ENCODE results near the gene PRKCQ. TPM values are rescaled to one million over a fixed set of nuclear protein-coding genes. Genes with fewer than 3 reads are reported as not detected.

Gene PRKCQ
- total RNA-seq, 6 experiments from 2014 or later: not detected

DNA sequence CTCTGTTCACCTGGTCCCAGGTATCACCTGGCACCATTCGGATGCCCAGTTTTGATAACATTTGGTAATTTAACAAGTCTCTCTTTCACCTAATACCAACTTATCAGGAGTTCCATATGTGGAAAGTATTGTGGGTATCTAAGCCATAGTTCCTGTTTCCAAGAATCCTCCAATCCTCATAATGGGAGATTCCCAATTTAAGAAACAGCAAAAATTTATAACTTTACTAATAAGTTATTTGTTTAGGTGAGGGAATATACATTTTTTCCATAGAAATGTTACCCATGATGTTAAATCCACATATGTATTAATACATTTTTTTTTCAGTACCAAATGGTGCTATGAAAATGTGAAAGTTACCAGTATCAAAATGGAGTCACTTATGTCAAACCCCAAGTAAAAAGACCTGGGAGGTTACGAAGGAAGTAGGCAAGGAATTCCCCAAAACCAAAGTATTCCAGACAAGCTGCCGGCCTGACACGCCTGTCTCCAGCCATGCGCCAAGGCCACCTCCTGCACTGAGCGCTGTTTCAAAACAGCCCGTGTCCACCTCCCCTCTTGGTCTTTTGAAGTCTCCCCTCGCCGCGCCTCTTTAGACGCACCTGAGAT, 44.8 kb downstream of the PRKCQ start:
- H3K27ac Mint-ChIP-seq: no peak overlapping the region

GRCh38 chr10:6532321-6532720, 47.8 kb downstream of the PRKCQ start:
- DNase-seq: no peak
- Mint-ChIP-seq H3K27me3 (ENCODE audit: insufficient read depth) (peaks cover 13% of the 10 kb centered on the region), H3K27ac (no peak overlapping the region), H3K36me3 (ENCODE audit: low read depth) (no peaks in the 10 kb centered on the region), H3K4me3 (no peak overlapping the region), H3K4me1 (ENCODE audit: low read depth) (no peaks in the 10 kb centered on the region), H3K9me3 (no peaks in the 10 kb centered on the region)
- TF ChIP-seq, protein P1, sequence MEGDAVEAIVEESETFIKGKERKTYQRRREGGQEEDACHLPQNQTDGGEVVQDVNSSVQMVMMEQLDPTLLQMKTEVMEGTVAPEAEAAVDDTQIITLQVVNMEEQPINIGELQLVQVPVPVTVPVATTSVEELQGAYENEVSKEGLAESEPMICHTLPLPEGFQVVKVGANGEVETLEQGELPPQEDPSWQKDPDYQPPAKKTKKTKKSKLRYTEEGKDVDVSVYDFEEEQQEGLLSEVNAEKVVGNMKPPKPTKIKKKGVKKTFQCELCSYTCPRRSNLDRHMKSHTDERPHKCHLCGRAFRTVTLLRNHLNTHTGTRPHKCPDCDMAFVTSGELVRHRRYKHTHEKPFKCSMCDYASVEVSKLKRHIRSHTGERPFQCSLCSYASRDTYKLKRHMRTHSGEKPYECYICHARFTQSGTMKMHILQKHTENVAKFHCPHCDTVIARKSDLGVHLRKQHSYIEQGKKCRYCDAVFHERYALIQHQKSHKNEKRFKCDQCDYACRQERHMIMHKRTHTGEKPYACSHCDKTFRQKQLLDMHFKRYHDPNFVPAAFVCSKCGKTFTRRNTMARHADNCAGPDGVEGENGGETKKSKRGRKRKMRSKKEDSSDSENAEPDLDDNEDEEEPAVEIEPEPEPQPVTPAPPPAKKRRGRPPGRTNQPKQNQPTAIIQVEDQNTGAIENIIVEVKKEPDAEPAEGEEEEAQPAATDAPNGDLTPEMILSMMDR (IDR thresholded peaks at IDR 0.05): no peak

More for the DNA sequence above, 44.8 kb downstream of the PRKCQ start:
- no peak overlapping the region for H3K4me3 Mint-ChIP-seq
- no peak for DNase-seq
- H3K9me3 Mint-ChIP-seq: no peaks in the 10 kb centered on the region
- TF ChIP-seq, protein P1 (IDR thresholded peaks at IDR 0.05): no peak
- H3K27me3 Mint-ChIP-seq (ENCODE audit: insufficient read depth): peaks cover 8% of the 10 kb centered on the region
- H3K4me1 Mint-ChIP-seq (ENCODE audit: low read depth): no peaks in the 10 kb centered on the region
- H3K36me3 Mint-ChIP-seq (ENCODE audit: low read depth): no peaks in the 10 kb centered on the region

DNA sequence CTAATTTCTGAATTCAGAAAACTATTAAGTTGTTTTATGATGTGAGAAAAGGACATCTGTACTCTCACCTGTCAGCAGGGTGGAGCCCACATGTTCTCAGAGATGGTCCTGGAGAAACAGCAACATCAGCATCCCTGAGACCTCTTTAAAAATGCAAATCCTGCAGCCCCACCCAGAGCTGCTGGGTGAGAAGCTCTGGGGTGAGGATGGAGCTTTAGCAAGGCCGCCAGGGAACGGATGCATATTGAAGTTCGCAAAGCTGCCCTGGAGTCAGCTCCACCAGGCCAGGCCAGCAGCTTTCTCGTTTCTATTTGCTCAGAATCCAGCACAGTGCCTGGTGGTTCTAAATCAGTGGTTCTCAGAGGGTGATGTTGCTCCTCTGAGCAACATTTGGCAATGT, 49.1 kb downstream of the PRKCQ start:
- no peaks in the 10 kb centered on the region for H3K4me1 Mint-ChIP-seq (ENCODE audit: low read depth)
- peaks cover 6% of the 10 kb centered on the region; the same call in 1 of the 2 replicates for H3K9me3 Mint-ChIP-seq
- H3K36me3 Mint-ChIP-seq (ENCODE audit: low read depth): no peaks in the 10 kb centered on the region
- no peak overlapping the region for H3K4me3 Mint-ChIP-seq
- TF ChIP-seq, protein P1 (IDR thresholded peaks at IDR 0.05): no peak
- H3K27me3 Mint-ChIP-seq (ENCODE audit: insufficient read depth): peaks cover 13% of the 10 kb centered on the region
- DNase-seq: no peak
- no peak overlapping the region for H3K27ac Mint-ChIP-seq

- DNase-seq: no peak
- Mint-ChIP-seq H3K9me3 (peaks cover 6% of the 10 kb centered on the region; the same call in 1 of the 2 replicates), H3K36me3 (ENCODE audit: low read depth) (no peaks in the 10 kb centered on the region), H3K4me3 (no peak overlapping the region), H3K27ac (no peak overlapping the region), H3K27me3 (ENCODE audit: insufficient read depth) (peaks cover 13% of the 10 kb centered on the region), H3K4me1 (ENCODE audit: low read depth) (no peaks in the 10 kb centered on the region)
- TF ChIP-seq, protein P1 (IDR thresholded peaks at IDR 0.05): no peak
These were observed 49.8 kb downstream of the PRKCQ start for GRCh38 chr10:6530211-6530840.

GRCh38 chr10:6528198-6528950, 51.7 kb downstream of the PRKCQ start:
- TF ChIP-seq, protein P1 (IDR thresholded peaks at IDR 0.05): no peak
- Mint-ChIP-seq H3K27me3 (ENCODE audit: insufficient read depth) (peaks cover 13% of the 10 kb centered on the region), H3K27ac (no peak overlapping the region), H3K4me3 (no peak overlapping the region), H3K36me3 (ENCODE audit: low read depth) (no peaks in the 10 kb centered on the region), H3K9me3 (peaks cover 6% of the 10 kb centered on the region; the same call in 1 of the 2 replicates), H3K4me1 (ENCODE audit: low read depth) (no peaks in the 10 kb centered on the region)
- no peak for DNase-seq
